Fibroblast of villous mesenchyme (primary cell): ENCODE measurements around the gene ZNF536. TPM values are rescaled to one million over a fixed set of nuclear protein-coding genes. Genes with fewer than 3 reads are reported as not detected.

Source experiments
- DNase-seq: peaks from one replicate; pipeline ENCODE4 v3.0.0-alpha.2; 2010; ENCODE audit warnings: low read depth
- H3K4me3 ChIP-seq: 2 replicates; pipeline ENCODE4 v1.5.1; 2011; ENCODE audit warnings: low read depth, mild to moderate bottlenecking, low read length
- total RNA-seq: library from RNA; depleted of rRNA; stranded (reverse); fragments of >200 nt; gene quantifications from 2 replicates; pipeline ENCODE4 v1.2.3, GENCODE V29; 2012
- TF ChIP-seq, protein P1 (sequence below): IDR thresholded peaks from 2 replicates; pipeline ENCODE4 v1.5.1; 2012; ENCODE audit warnings: low read depth, mild to moderate bottlenecking, low read length; ENCODE audit not compliant: insufficient read depth

Gene ZNF536
- total RNA-seq, 1 donor, result not detected

DNA sequence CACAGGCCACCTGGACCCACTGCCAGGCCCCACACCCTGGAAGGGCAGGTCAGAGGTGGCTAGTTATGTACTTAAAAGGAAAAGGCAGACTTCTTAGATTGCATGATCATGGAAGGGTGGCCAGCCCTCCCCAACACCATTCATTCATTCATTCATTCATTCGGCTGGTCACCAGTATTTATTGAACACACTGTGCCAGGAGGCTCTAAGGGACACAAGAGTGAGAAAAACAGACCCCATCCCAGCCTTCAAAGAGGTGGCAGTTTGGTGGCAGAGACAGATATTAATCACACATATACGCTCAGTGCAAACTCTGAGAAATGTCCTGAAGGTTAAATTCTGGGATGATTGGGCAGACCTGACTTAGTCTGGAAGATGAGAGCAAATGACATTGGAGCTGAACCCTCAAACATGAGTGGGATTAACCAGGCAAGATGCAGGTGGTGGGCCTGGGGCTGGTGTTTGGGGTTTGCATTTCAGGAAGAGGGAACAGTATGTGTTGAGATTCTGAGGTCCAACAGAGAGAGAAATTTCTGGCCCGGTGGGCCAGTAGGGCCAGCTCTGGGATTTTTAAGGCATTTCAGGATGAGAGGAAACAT is 147.5 kb downstream of the ZNF536 start:
- H3K4me3 ChIP-seq, result no peak overlapping the region
- TF ChIP-seq, protein P1, sequence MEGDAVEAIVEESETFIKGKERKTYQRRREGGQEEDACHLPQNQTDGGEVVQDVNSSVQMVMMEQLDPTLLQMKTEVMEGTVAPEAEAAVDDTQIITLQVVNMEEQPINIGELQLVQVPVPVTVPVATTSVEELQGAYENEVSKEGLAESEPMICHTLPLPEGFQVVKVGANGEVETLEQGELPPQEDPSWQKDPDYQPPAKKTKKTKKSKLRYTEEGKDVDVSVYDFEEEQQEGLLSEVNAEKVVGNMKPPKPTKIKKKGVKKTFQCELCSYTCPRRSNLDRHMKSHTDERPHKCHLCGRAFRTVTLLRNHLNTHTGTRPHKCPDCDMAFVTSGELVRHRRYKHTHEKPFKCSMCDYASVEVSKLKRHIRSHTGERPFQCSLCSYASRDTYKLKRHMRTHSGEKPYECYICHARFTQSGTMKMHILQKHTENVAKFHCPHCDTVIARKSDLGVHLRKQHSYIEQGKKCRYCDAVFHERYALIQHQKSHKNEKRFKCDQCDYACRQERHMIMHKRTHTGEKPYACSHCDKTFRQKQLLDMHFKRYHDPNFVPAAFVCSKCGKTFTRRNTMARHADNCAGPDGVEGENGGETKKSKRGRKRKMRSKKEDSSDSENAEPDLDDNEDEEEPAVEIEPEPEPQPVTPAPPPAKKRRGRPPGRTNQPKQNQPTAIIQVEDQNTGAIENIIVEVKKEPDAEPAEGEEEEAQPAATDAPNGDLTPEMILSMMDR, result no peak
- DNase-seq, result no peak

DNA sequence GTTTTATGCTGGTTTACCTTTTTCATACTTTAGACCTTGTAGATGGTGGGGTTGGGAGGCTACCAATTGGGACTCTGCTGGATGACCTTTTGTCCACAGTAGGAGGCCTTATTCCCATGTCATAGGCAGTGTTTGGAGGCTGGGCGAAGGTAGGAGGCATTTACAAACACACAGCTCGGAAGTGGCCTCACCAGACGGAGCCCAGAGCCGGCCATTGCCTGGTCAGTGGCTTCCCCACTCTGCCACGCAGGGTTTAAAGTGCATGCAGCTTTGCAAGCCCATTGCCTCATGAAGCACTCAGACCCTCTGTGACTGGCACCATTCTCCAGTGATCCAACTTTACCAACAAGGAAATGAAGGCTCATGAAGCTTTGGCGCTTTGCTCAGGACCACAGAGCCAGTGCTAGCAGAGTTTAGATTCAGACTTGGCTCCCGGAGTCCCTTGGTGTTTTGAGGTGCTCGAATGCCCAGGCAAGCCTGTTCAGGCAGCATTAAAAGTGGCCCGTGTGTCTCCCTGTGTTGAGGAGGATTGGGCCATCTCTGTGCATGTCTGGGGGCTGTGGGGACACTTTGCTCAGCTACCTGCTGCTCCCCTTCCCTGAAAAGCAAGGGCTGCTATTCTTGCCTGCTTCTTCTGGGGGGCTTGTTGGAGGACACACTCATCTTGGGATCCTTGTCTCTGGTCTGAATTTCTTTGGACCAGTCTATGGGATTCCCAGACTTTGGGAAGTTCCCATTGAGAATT is 148.7 kb downstream of the ZNF536 start:
- no peak for DNase-seq
- TF ChIP-seq, protein P1, result no peak
- no peak overlapping the region for H3K4me3 ChIP-seq

DNA sequence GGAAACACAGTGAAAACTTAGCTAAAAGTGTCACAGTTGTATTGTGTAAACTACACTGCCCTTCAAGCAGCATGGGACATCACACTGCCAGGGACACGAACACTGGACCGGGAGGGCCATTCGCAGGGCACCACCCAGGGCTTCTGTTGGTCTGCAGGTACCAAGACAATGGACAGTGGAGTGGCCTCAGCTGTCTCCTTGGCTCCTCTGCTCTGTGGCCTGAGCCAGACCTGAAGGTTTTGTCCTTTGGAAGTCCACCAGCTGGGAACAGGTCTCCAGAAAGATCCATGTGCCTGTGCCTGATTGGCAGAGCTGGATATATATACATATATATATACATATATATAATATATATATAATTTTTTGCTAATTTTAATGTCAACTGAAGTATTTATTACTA is 149.8 kb downstream of the ZNF536 start:
- DNase-seq, result no peak
- no peak overlapping the region for H3K4me3 ChIP-seq
- TF ChIP-seq, protein P1, result no peak

DNA sequence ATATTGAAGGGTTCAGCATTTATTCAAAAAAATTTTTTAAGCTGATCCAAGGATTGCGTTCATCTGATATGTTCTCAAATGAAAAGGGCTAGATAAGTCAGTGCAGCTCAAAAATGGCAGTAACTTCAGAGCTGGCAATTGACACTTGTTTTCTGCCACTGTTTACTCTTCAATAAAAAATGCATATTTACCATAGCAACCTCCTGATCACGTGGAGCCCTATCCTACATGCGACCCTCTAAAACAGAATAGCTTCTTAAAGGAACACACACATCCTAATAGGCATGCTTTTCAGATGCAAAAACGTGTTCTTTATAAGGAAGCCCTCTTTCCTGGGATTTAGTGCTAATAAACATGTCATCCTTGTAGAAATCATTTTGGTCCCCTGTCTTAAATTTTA is 150.2 kb downstream of the ZNF536 start:
- TF ChIP-seq, protein P1, result no peak
- no peak overlapping the region for H3K4me3 ChIP-seq
- no peak for DNase-seq

DNA sequence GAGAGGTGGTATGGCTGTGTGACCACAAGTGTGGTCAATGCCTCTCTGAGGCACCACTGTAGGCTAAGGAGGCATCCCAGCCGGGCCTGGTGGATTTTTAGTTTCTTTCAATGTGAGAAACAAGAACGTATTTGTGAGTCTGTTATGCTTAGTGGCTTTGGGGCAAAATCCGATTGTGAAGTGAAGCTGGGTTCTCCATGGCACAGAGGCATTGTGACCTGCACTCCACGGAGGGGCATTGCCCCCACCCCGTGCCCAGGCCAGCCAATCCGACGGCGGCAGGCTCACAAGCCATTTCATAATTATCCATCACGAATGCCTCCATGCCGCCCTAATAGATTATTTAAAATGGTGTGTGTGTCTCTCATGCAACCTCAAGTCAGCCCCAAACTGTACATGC is 151.6 kb downstream of the ZNF536 start:
- TF ChIP-seq, protein P1, result no peak
- H3K4me3 ChIP-seq, result no peak overlapping the region
- DNase-seq, result no peak

DNA sequence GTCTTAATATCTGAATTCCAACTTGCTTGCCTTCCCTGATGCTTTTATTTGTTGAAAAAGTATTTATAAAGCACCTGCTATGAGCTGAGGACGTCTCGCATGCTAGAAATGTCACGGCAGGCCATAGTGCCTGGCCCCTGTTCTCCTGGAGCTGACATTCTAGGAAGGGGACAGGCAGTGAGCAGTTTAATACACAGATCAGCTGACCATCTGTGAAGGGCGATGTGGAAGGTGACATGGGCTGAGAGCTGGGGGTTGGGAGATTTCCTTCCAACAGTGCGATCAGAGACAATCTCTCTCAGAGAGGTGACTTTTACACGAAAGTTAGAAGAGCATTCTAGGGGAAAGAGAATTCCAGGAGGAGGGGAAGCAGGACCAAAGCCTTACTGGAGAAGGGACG is 153.2 kb downstream of the ZNF536 start:
- no peak overlapping the region for H3K4me3 ChIP-seq
- no peak for DNase-seq
- TF ChIP-seq, protein P1, result no peak
